SU-DHL-6 (cell line): ENCODE results near the gene CARD14.

Experiments used
- H2AFZ ChIP-seq: fragments of 200-600 bp; sonication (generic); 2 replicates; pipeline ENCODE4 v1.6.1; 2014; ENCODE audit warnings: low read depth, mild to moderate bottlenecking, moderate library complexity, mixed read lengths, antibody characterized with exemption, low read length; ENCODE audit not compliant: severe bottlenecking
- H3F3A ChIP-seq: fragments of 200-600 bp; shearing (Covaris generic); 2 replicates; pipeline ENCODE4 v1.6.0; 2016; ENCODE audit warnings: antibody characterized with exemption, mild to moderate bottlenecking; ENCODE audit not compliant: insufficient read depth
- H3K27ac ChIP-seq: fragments of 200-600 bp; sonication (generic); 2 replicates; pipeline ENCODE4 v1.5.1; 2016; ENCODE audit warnings: low read depth, mild to moderate bottlenecking, low read length, moderate library complexity, mixed read lengths
- H3K27me3 ChIP-seq: fragments of 200-600 bp; sonication (generic), shearing (Covaris generic); 2 replicates; pipeline ENCODE4 v1.6.0; 2014; ENCODE audit warnings: mild to moderate bottlenecking, low read length
- H3K36me3 ChIP-seq: fragments of 200-600 bp; sonication (generic); 2 replicates; pipeline ENCODE4 v1.6.1; 2014; ENCODE audit warnings: mild to moderate bottlenecking, low read length, mixed read lengths
- H3K4me2 ChIP-seq: fragments of 300-600, 200-600 bp; shearing (Covaris generic), sonication (generic); 2 replicates; pipeline ENCODE4 v1.6.0; 2014; ENCODE audit warnings: low read length, low read depth, mild to moderate bottlenecking; ENCODE audit not compliant: poor library complexity, severe bottlenecking
- H3K4me3 ChIP-seq: fragments of 200-600 bp; sonication (generic); 2 replicates; pipeline ENCODE4 v1.5.1; 2014; ENCODE audit warnings: antibody characterized with exemption, low read length, mild to moderate bottlenecking, mixed read lengths; ENCODE audit not compliant: insufficient read depth, poor library complexity, severe bottlenecking
- H3K79me2 ChIP-seq: fragments of 200-600 bp; sonication (generic); 2 replicates; pipeline ENCODE4 v1.6.1; 2014; ENCODE audit warnings: mild to moderate bottlenecking, low read length, moderate library complexity; ENCODE audit not compliant: insufficient read depth
- H3K9ac ChIP-seq: fragments of 200-600 bp; sonication (generic); 2 replicates; pipeline ENCODE4 v1.7.0; 2014; ENCODE audit warnings: mild to moderate bottlenecking, low read length
- H3K9me2 ChIP-seq: fragments of 200-600 bp; sonication (generic); replicated peaks from 2 replicates; pipeline ENCODE4 v1.6.1; 2014; ENCODE audit warnings: low read length; ENCODE audit not compliant: insufficient read depth
- H3K9me3 ChIP-seq: fragments of 200-600 bp; sonication (generic); 2 replicates; pipeline ENCODE4 v1.6.1; 2014; ENCODE audit warnings: low read length, mixed read lengths; ENCODE audit not compliant: insufficient read depth
- H4K20me1 ChIP-seq: fragments of 200-600 bp; sonication (generic); 2 replicates; pipeline ENCODE4 v1.6.1; 2014; ENCODE audit warnings: low read depth, mild to moderate bottlenecking, antibody characterized with exemption, low read length, moderate library complexity, mixed read lengths
- EZH2phosphoT487 ChIP-seq: fragments of 200-600 bp; sonication (generic), shearing (Covaris generic); conservative IDR thresholded peaks from 2 replicates; pipeline ENCODE4 v1.6.1; 2018; ENCODE audit warnings: mild to moderate bottlenecking, antibody characterized with exemption, low read length, moderate library complexity, mixed read lengths
- TF ChIP-seq, protein P1 (sequence below): fragments of 200-600 bp; sonication (generic); IDR thresholded peaks from one replicate; pipeline ENCODE4 v1.5.1; 2017; ENCODE audit warnings: antibody characterized with exemption, mild to moderate bottlenecking, low read length, moderate library complexity; ENCODE audit not compliant: insufficient read depth, poor library complexity, severe bottlenecking

Gene CARD14

DNA sequence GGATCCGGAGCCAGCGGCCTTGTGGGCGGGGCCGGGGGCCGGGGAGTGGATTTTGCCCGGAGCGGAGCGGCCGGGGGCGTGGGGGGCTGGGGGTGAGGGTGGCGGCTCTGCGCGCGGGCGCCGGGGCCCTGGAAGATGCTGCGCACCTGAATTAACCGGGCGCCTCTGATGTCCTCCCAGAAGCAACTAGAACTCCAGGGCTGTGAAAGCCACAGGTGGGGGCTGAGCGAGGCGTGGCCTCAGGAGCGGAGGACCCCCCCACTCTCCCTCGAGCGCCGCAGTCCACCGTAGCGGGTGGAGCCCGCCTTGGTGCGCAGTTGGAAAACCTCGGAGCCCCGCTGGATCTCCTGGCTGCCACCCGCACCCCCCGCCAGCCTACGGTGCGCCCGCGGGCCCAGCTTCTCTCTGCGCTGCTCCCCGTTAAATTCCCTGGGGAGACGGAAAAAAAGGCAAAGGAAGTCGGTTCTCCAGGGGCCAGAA, 50.9 kb downstream of the CARD14 start:
- H2AFZ ChIP-seq: no peak overlapping the region
- no peak overlapping the region for H3K4me3 ChIP-seq
- H3K27ac ChIP-seq: no peak overlapping the region

DNA sequence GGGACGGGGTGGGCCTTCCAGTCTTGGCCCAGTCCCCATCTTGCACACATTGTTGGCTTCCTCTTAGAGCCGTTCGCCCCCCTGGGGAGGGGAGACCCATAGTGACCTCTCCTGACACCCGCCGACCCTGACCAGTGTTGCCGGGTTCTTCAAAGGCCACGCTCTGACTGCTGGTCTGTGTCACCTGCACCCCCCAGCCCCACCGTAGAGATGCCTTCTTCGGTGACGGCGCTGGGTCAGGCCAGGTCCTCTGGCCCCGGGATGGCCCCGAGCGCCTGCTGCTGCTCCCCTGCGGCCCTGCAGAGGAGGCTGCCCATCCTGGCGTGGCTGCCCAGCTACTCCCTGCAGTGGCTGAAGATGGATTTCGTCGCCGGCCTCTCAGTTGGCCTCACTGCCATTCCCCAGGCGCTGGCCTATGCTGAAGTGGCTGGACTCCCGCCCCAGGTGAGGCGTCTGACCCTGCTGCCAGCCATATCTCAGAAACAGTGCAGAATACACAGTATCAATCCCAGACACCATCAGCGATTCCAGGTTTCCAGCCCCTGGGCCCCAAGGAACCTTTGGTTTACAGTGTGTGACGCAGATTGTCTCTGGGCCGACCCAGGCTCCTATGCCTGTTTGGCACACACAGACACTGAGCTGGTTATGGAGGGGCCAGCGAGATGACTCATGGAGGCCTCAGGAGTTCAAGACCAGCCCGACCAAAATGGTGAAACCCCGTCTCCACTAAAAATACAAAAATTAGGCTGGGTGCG, 51.7 kb downstream of the CARD14 start:
- no peaks in the 10 kb centered on the region for H3K9me3 ChIP-seq
- no peaks in the 10 kb centered on the region for H4K20me1 ChIP-seq
- H3F3A ChIP-seq: no peaks in the 10 kb centered on the region
- no peak overlapping the region for H2AFZ ChIP-seq
- TF ChIP-seq, protein P1, sequence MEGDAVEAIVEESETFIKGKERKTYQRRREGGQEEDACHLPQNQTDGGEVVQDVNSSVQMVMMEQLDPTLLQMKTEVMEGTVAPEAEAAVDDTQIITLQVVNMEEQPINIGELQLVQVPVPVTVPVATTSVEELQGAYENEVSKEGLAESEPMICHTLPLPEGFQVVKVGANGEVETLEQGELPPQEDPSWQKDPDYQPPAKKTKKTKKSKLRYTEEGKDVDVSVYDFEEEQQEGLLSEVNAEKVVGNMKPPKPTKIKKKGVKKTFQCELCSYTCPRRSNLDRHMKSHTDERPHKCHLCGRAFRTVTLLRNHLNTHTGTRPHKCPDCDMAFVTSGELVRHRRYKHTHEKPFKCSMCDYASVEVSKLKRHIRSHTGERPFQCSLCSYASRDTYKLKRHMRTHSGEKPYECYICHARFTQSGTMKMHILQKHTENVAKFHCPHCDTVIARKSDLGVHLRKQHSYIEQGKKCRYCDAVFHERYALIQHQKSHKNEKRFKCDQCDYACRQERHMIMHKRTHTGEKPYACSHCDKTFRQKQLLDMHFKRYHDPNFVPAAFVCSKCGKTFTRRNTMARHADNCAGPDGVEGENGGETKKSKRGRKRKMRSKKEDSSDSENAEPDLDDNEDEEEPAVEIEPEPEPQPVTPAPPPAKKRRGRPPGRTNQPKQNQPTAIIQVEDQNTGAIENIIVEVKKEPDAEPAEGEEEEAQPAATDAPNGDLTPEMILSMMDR: no peak
- no peak for TF ChIP-seq EZH2phosphoT487
- H3K79me2 ChIP-seq: no peaks in the 10 kb centered on the region
- no peak overlapping the region for H3K4me3 ChIP-seq
- no peak overlapping the region for H3K9ac ChIP-seq
- no peaks in the 10 kb centered on the region for H3K9me2 ChIP-seq
- no peak overlapping the region for H3K4me2 ChIP-seq
- H3K27me3 ChIP-seq: no peaks in the 10 kb centered on the region
- H3K36me3 ChIP-seq: no peaks in the 10 kb centered on the region
- no peak overlapping the region for H3K27ac ChIP-seq

More for the DNA sequence above, 50.9 kb downstream of the CARD14 start:
- H3K79me2 ChIP-seq: no peaks in the 10 kb centered on the region
- H3K9ac ChIP-seq: no peak overlapping the region
- H4K20me1 ChIP-seq: no peaks in the 10 kb centered on the region
- H3K9me3 ChIP-seq: no peaks in the 10 kb centered on the region
- no peaks in the 10 kb centered on the region for H3K9me2 ChIP-seq
- H3K27me3 ChIP-seq: no peaks in the 10 kb centered on the region
- no peaks in the 10 kb centered on the region for H3F3A ChIP-seq
- no peak overlapping the region for H3K4me2 ChIP-seq
- no peaks in the 10 kb centered on the region for H3K36me3 ChIP-seq
- TF ChIP-seq, protein P1: no peak
- no peak for TF ChIP-seq EZH2phosphoT487

DNA sequence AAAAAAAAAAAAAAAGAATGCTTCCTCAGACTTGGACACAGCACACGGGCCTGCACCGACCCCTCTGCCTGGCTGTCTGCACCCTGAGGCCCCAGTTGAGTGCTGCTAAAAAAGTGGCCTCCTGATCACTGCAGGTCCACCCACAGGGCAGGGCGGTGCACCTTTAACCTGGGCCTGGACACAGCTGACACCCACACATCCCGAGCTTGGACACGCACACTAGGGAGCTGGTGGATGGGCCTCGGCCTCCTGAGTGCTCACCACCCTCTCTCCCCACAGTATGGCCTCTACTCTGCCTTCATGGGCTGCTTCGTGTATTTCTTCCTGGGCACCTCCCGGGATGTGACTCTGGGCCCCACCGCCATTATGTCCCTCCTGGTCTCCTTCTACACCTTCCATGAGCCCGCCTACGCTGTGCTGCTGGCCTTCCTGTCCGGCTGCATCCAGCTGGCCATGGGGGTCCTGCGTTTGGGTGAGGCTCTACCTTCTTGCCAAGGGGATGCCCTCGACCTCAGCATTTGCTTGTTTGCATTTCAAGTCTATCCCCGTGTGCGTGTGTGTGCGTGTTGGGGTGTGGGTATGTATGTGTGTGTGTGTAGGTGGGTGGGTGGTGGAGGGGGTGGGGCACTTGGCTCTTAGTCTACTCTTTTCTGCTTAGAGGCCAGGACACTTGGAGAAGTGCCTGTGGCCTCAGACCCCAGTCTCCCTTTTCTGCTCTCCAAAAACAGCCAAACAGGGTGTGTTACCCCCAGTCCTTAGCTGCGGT, 52.7 kb downstream of the CARD14 start:
- Histone ChIP-seq H4K20me1 (no peaks in the 10 kb centered on the region), H3K79me2 (no peaks in the 10 kb centered on the region), H2AFZ (no peak overlapping the region), H3K27me3 (no peaks in the 10 kb centered on the region), H3K9me3 (no peaks in the 10 kb centered on the region), H3K9me2 (no peaks in the 10 kb centered on the region), H3K9ac (no peak overlapping the region), H3F3A (no peaks in the 10 kb centered on the region), H3K4me3 (no peak overlapping the region), H3K27ac (no peak overlapping the region), H3K4me2 (no peak overlapping the region), H3K36me3 (no peaks in the 10 kb centered on the region)
- TF ChIP-seq EZH2phosphoT487: no peak
- TF ChIP-seq, protein P1: no peak
